MCF 10A (cell line): ENCODE measurements around the gene BMAL1. TPM values are rescaled to one million over a fixed set of nuclear protein-coding genes. Genes with fewer than 3 reads are reported as not detected.
A peak's percentile ranks its signal among the peaks of the same experiment; 100 is the strongest.

ENCODE experiments used
- BruUV-seq: library from RNA; stranded (reverse); fragments of 400-500 nt; replicated peaks from 2 replicates; lab custom pipeline; 2021; lab: Mats Ljungman, UMichigan
- CTCF ChIA-PET: fragments of 300-600 bp; sonication (Branson Sonifier 250); formaldehyde crosslinking; extraction: SDS; loops from one replicate; lab custom pipeline; 2021; ENCODE audit warnings: antibody characterized with exemption, inconsistent platforms; lab: Yijun Ruan, JAX
- POLR2A ChIA-PET: fragments of 300-600, 350-650 bp; sonication (Branson Sonifier 250); formaldehyde crosslinking; extraction: SDS; loops from one replicate; lab custom pipeline; 2020; ENCODE audit warnings: antibody characterized with exemption, inconsistent platforms; lab: Yijun Ruan, JAX
- DNase-seq: peaks from one replicate; pipeline ENCODE4 v3.0.0-alpha.2; 2018; ENCODE audit not compliant: unreplicated experiment
- H3K27ac Mint-ChIP-seq: one replicate; pipeline ENCODE4 v1.8.0; 2022; ENCODE audit warnings: mild to moderate bottlenecking, low read depth, mixed read lengths; ENCODE audit not compliant: unreplicated experiment
- H3K27me3 Mint-ChIP-seq: one replicate; pipeline ENCODE4 v1.8.0; 2022; ENCODE audit warnings: mixed read lengths; ENCODE audit not compliant: insufficient read depth, unreplicated experiment
- H3K36me3 Mint-ChIP-seq: one replicate; pipeline ENCODE4 v1.8.0; 2022; ENCODE audit warnings: mild to moderate bottlenecking, moderate library complexity, mixed read lengths; ENCODE audit not compliant: insufficient read depth, unreplicated experiment
- H3K4me1 Mint-ChIP-seq: one replicate; pipeline ENCODE4 v1.8.0; 2022; ENCODE audit warnings: mixed read lengths; ENCODE audit not compliant: insufficient read depth, unreplicated experiment
- H3K4me3 Mint-ChIP-seq: one replicate; pipeline ENCODE4 v1.8.0; 2022; ENCODE audit warnings: mild to moderate bottlenecking, moderate library complexity, mixed read lengths; ENCODE audit not compliant: unreplicated experiment
- H3K9me3 Mint-ChIP-seq: one replicate; pipeline ENCODE4 v1.8.0; 2022; ENCODE audit warnings: mixed read lengths; ENCODE audit not compliant: unreplicated experiment
- intact Hi-C: fragments of 100-400 bp; cut with micrococcal nuclease; formaldehyde crosslinking; loops from 2 replicates; pipeline ENCODE4 v1.14.1; 2022
- total RNA-seq: library from RNA; stranded (reverse); gene quantifications from 2 replicates; pipeline ENCODE4 v1.2.3, GENCODE V29; 2022
- TF ChIP-seq, protein P1 (sequence below): fragments of 200-600 bp; IDR thresholded peaks from one replicate; pipeline ENCODE4 v1.8.0; 2022; ENCODE audit warnings: antibody characterized with exemption, mild to moderate bottlenecking; ENCODE audit not compliant: unreplicated experiment

BMAL1 gene
- total RNA-seq, 1 experiment from 2014 or later, result 88.4 TPM

DNA sequence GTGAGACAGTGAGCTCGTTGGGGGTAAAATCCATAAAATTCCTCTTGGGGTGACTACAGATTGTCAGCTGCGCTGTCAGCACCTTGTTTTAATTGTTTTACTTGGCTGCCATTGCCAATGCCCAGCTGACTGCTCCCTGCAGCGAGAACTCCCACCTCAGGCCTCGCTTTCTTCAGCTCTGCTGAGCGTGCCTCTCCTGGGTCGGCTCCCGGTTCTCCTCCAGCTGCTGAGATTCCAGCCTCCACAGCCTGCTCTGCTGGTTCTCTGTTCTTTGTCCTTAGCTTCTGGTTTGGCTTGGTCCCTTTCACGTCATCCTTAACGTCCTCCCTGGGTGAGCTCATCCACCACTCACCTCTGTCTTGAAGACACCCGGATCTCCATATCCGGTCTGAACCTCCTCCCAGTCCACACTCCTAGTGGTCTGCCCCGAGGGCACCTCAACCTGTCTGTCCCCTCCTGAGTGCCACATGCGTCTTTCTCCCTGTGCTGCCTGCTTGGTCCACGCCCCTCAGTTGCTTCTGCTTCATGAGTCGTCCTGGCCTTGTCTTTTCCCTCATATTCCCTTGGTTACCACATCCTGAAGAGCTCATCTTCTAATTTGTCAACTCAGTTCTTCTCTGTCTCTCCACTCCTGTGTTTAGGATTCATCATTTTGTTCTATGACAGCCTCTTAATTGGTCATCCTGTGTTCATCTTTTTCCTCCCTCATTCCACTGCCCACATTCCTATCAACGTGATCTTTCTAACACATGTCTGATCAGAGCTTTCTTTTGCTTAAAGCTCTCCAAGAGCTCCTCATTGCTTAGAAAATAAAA is 35.6 kb downstream of the BMAL1 start:
- peaks cover 27% of the 10 kb centered on the region for H3K36me3 Mint-ChIP-seq
- H3K9me3 Mint-ChIP-seq, result no peaks in the 10 kb centered on the region
- H3K27me3 Mint-ChIP-seq, result no peaks in the 10 kb centered on the region
- peaks cover 69% of the 10 kb centered on the region for H3K4me1 Mint-ChIP-seq
- intact Hi-C loops, result no loop called here
- POLR2A ChIA-PET, result interaction anchor here (1.1 to 2.5 kb wide), 5 partner anchors 11 to 44 kb away, joined by 5 to 11 read pairs (median 7); no protein-coding TSS in a partner anchor
- TF ChIP-seq, protein P1, sequence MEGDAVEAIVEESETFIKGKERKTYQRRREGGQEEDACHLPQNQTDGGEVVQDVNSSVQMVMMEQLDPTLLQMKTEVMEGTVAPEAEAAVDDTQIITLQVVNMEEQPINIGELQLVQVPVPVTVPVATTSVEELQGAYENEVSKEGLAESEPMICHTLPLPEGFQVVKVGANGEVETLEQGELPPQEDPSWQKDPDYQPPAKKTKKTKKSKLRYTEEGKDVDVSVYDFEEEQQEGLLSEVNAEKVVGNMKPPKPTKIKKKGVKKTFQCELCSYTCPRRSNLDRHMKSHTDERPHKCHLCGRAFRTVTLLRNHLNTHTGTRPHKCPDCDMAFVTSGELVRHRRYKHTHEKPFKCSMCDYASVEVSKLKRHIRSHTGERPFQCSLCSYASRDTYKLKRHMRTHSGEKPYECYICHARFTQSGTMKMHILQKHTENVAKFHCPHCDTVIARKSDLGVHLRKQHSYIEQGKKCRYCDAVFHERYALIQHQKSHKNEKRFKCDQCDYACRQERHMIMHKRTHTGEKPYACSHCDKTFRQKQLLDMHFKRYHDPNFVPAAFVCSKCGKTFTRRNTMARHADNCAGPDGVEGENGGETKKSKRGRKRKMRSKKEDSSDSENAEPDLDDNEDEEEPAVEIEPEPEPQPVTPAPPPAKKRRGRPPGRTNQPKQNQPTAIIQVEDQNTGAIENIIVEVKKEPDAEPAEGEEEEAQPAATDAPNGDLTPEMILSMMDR, result no peak
- no peak overlapping the region for H3K27ac Mint-ChIP-seq
- no TSS peak for BruUV-seq
- no peak overlapping the region for H3K4me3 Mint-ChIP-seq
- no peak for DNase-seq
- CTCF ChIA-PET, result interaction anchor here (0.7 to 1.5 kb wide), 10 partner anchors 25 to 1265 kb away, joined by 3 to 5 read pairs (median 3); no protein-coding TSS in a partner anchor

DNA sequence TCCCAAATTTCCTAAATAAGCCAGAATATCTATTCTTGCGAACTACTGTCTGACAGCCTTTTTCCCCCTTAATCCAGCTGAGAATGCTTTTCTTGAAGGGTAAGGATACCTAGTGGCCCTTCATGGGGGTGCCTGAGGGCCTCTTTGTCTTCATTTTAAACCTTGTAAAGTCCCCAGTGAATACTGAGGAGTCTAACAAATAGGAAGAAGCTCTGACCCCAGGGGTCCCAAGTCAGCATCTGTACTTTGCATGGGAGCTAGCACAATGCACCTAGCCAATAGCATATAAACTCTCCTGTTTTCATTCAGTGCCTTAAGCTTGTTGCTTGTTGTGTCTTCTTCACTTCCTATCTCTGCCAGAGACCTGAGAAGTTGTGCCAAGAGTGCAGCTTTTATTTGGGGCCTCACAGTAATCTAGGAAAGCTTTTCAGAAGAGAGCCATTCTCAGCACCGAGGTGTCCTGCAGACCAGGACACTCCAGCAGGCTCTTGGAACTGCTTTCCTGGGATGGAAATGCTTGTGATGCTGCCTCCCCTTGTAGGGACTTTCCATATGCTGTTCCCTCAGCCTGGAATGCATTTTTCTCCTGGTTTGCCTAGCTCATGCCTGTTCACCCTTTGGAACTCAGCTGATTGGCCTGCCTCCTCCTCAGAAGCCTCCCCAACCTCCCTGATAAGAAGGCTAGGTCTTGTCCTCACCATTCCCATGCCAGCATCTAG is 37.2 kb downstream of the BMAL1 start:
- no peaks in the 10 kb centered on the region for H3K27me3 Mint-ChIP-seq
- CTCF ChIA-PET, result interaction anchor here (0.7 to 1.5 kb wide), 9 partner anchors 10 to 965 kb away, joined by 3 to 7 read pairs (median 4); no protein-coding TSS in a partner anchor
- H3K4me3 Mint-ChIP-seq, result no peak overlapping the region
- no TSS peak for BruUV-seq
- POLR2A ChIA-PET, result interaction anchor here (0.7 to 2.7 kb wide), 9 partner anchors 13 to 69 kb away, joined by 3 to 13 read pairs (median 5); no protein-coding TSS in a partner anchor
- intact Hi-C loops, result no loop called here
- H3K36me3 Mint-ChIP-seq, result peaks cover 22% of the 10 kb centered on the region
- TF ChIP-seq, protein P1, result no peak
- no peak for DNase-seq
- no peaks in the 10 kb centered on the region for H3K9me3 Mint-ChIP-seq
- no peak overlapping the region for H3K27ac Mint-ChIP-seq
- peaks cover 78% of the 10 kb centered on the region for H3K4me1 Mint-ChIP-seq

DNA sequence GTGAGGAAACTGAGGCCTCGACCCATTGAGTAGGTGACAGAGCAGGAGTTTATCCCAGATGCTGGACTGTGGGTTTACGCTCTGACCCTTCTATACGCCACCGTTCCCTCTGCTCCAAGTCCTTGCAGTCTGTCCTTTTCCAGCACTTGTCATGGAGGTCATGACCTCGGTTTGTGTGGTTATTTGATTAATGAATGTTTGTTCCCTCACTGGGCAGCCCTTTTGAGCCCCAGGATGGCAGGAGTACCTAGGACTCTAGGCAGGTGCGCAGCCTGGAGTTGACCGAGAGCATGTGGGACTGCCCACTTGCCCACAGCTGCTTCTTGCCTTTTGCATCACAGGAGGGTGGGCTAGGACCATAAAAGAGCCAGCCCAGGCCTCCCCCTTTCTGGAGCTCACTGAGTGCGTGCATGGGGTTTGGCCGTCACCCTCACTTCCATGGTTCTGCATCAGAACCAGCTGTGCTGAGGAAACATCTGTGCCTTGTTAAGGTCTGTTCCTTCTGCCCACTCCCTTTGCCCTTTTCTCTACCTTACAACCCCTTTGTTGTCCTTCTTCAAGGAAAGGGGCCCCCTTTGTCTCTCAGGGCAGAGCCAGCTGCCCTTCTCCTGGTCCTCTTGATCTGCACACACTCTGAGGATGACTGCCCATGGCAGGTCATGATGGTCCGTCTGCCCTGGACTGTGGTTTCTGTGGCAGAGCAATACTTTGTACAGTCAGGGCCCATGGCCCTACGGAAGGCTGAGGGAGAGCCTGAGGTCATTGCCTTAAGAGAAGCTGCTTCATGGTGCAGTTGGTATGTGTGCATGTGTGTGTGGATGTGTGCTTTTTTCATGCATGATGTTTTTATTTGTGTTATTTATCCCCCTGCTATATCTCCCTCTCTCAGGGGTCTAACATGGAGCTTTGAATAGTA is 38.2 kb downstream of the BMAL1 start:
- POLR2A ChIA-PET, result interaction anchor here (0.7 to 3.9 kb wide), 13 partner anchors 9 to 70 kb away, joined by 3 to 28 read pairs (median 5); no protein-coding TSS in a partner anchor
- peaks cover 24% of the 10 kb centered on the region for H3K36me3 Mint-ChIP-seq
- CTCF ChIA-PET, result interaction anchor here (0.7 to 3.0 kb wide), 5 partner anchors 12 to 136 kb away, joined by 3 to 17 read pairs (median 7); no protein-coding TSS in a partner anchor
- no peak overlapping the region for H3K4me3 Mint-ChIP-seq
- intact Hi-C loops, result no loop called here
- H3K4me1 Mint-ChIP-seq, result peaks cover 72% of the 10 kb centered on the region
- BruUV-seq, result no TSS peak
- H3K27ac Mint-ChIP-seq, result peak overlapping the region; percentile 87
- no peaks in the 10 kb centered on the region for H3K9me3 Mint-ChIP-seq
- H3K27me3 Mint-ChIP-seq, result no peaks in the 10 kb centered on the region
- no peak for DNase-seq
- TF ChIP-seq, protein P1, result no peak
